H1 (cell line): ENCODE measurements around the gene CPSF2.
"Not testable (repeated sequence)": the region's sequence is repeated elsewhere in the genome, so short reads cannot be mapped to it uniquely, and the experiment has no call there.

Source experiments
- CTCF ChIP-seq, 3 experiments: IDR thresholded peaks; 1 replicate in 2 of 3; 2 replicates in 1 of 3; pipeline versions ENCODE4 v1.5.1 to v1.6.1; 2011; ENCODE audit warnings: low read length in 3 of 3, mild to moderate bottlenecking in 3 of 3, inconsistent platforms in 2 of 3, low read depth in 1 of 3, moderate library complexity in 1 of 3; ENCODE audit not compliant: insufficient read depth in 1 of 3; ENCODE audit errors: control extremely low read depth in 1 of 3
- NRF1 ChIP-seq: IDR thresholded peaks from 2 replicates; pipeline ENCODE4 v1.6.1; 2011; ENCODE audit warnings: mild to moderate bottlenecking, low read depth, low read length, improper control_type of control experiment
- POLR2A ChIP-seq, 2 experiments: IDR thresholded peaks; 1 replicate in 1 of 2; 2 replicates in 1 of 2; pipeline ENCODE4 v1.6.1; 2011; ENCODE audit warnings: low read depth in 2 of 2, low read length in 2 of 2, mild to moderate bottlenecking in 2 of 2; ENCODE audit errors: control extremely low read depth in 1 of 2
- RFX5 ChIP-seq: IDR thresholded peaks from 2 replicates; pipeline ENCODE4 v1.6.1; 2011; ENCODE audit warnings: low read depth, low read length, improper control_type of control experiment, borderline replicate concordance
- SP1 ChIP-seq: IDR thresholded peaks from 2 replicates; pipeline ENCODE4 v1.6.1; 2011; ENCODE audit warnings: low read depth, low read length

- TF ChIP-seq CTCF (IDR thresholded peaks at IDR 0.05; ENCODE audit: control extremely low read depth in 1 of 3, insufficient read depth in 1 of 3, low read depth in 1 of 3, low read length in 3 of 3); POLR2A (IDR thresholded peaks at IDR 0.05; ENCODE audit: control extremely low read depth in 1 of 2, low read depth in 2 of 2, low read length in 2 of 2); SP1; NRF1; RFX5: not testable (repeated sequence)
These were observed 91.4 kb downstream of the CPSF2 start for GRCh38 chr14:92213125-92213524.
